Ascending aorta (tissue), 2 donors: ENCODE results near the gene BEGAIN. TPM values are rescaled to one million over a fixed set of nuclear protein-coding genes. Genes with fewer than 3 reads are reported as not detected.

ENCODE experiments used
- DNase-seq, 2 donors: peaks; one replicate each; pipeline ENCODE4 v3.0.0-alpha.2; 2019; ENCODE audit warnings: low spot score in 2 of 2
- H3K27ac ChIP-seq, 2 donors: fragments of 200-600 bp; sonication (generic); one replicate each; pipeline ENCODE4 v1.5.1; 2016 to 2017; ENCODE audit warnings: mild to moderate bottlenecking in 1 of 2
- H3K27me3 ChIP-seq: fragments of 200-600 bp; sonication (generic); one replicate; pipeline ENCODE4 v1.5.1; 2017
- H3K36me3 ChIP-seq, 2 donors: fragments of 200-600 bp; sonication (generic); one replicate each; pipeline ENCODE4 v1.5.1; 2016
- H3K4me1 ChIP-seq, 2 donors: fragments of 200-600 bp; sonication (generic); one replicate each; pipeline ENCODE4 v1.5.1; 2016 to 2017; ENCODE audit warnings: mild to moderate bottlenecking in 1 of 2
- H3K4me3 ChIP-seq, 2 donors: fragments of 200-600 bp; sonication (generic); one replicate each; pipeline ENCODE4 v1.5.1; 2016 to 2017; ENCODE audit warnings: mild to moderate bottlenecking in 1 of 2
- H3K9me3 ChIP-seq, 2 donors: fragments of 200-600 bp; sonication (generic); one replicate each; pipeline ENCODE4 v1.5.1; 2016
- CTCF ChIP-seq, 3 experiments: fragments of 200-600 bp in 2 of 3; fragments of 450-650 bp in 1 of 3; sonication (generic) in 2 of 3; IDR thresholded peaks; one replicate each; pipeline ENCODE4 v1.5.1; 2016 to 2019; ENCODE audit warnings: antibody characterized with exemption in 3 of 3, mild to moderate bottlenecking in 1 of 3, moderate library complexity in 1 of 3
- intact Hi-C: fragments of 100-400 bp; cut with DNase I; formaldehyde crosslinking; loops from one replicate; pipeline ENCODE4 v1.15.1; 2023
- total RNA-seq: library from RNA; depleted of rRNA; stranded (reverse); fragments of >200 nt; gene quantifications from one replicate; pipeline ENCODE4 v1.1.0, GENCODE V29; 2016

The BEGAIN gene
- total RNA-seq, 1 donor from 2014 or later, result 5.9 TPM

- Histone ChIP-seq H3K9me3 (no peaks in the 10 kb centered on the region), H3K27ac (no peak overlapping the region), H3K36me3 (no peaks in the 10 kb centered on the region), H3K4me1 (peaks cover 6 to 11% of the 10 kb centered on the region in 2 donors), H3K4me3 (peak overlapping the region; percentile 51 to 58), H3K27me3 (peaks cover 23% of the 10 kb centered on the region)
- intact Hi-C loops, result no loop called here
- TF ChIP-seq CTCF (IDR thresholded peaks at IDR 0.05), result no peak
- DNase-seq, result no peak
Observed at GRCh38 chr14:100568164-100568997, 18.8 kb downstream of the BEGAIN start.

DNA sequence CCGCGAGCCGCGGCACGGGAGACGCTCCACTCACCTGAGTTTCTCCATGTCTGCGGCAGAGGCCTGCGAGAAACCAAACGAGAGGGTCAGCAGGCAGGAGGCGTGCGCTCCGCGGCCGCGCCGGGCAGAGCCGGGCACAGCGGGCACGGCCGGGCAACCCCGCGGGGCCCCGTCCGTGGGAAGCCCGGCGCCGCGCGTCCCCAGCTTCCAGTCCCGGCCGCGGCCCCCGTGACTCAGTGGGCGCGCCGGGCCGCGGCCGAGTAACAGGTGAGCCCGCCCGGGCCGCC, 19.4 kb downstream of the BEGAIN start:
- intact Hi-C loops, result no loop called here
- Histone ChIP-seq H3K4me3 (peak overlapping the region; percentile 51 to 58), H3K4me1 (peaks cover 6 to 11% of the 10 kb centered on the region in 2 donors), H3K27me3 (peaks cover 23% of the 10 kb centered on the region), H3K9me3 (no peaks in the 10 kb centered on the region), H3K27ac (no peak overlapping the region), H3K36me3 (no peaks in the 10 kb centered on the region)
- no peak for TF ChIP-seq CTCF (IDR thresholded peaks at IDR 0.05)
- DNase-seq, result no peak

DNA sequence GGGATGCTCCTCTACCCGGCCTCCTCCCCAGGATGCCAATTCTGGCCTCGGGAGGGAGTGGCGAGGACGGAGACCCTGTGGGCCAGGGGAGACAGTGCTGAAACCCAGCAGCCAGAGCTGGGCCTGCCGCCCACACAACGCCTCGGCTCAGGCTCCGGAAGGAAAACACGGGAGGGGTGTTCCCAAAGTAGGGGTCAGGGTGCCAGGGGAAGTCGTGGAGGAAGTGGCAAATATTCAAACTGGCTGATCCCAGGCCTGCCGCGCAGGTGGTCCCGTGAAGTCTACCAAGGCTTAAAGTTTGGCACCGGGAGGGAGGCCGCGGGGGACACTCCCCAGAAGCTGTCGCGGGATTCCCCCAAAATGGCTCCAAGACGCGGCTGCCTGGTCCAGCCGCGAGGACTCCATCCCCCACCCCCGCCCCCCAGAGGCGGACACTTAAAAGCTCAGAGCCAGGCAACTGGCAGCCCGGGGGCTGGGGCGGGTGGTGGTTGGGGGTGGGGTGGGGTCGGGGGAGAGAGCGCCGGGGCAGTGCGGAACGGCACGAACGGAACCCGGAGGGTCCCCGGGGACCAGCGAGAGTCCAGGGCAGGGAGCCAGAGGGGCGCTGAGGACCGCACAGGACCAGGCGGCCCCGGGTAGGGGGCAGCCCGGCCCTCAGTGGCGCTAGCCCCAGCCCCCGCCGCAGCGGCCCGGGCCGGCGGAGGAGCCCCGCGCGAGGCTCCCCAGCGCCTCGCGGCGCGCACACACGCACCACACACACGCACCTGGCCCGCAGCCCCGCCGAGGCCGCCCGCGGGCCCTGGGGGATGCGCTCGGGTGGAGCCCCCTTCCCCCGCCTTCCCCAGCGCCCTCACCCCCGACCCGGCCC, 20.0 kb downstream of the BEGAIN start:
- Histone ChIP-seq H3K9me3 (no peaks in the 10 kb centered on the region), H3K4me3 (peak overlapping the region; percentile 51 to 58), H3K27me3 (peaks cover 23% of the 10 kb centered on the region), H3K27ac (no peak overlapping the region), H3K4me1 (peaks cover 6 to 11% of the 10 kb centered on the region in 2 donors), H3K36me3 (no peaks in the 10 kb centered on the region)
- no peak for DNase-seq
- intact Hi-C loops, result no loop called here
- no peak for TF ChIP-seq CTCF (IDR thresholded peaks at IDR 0.05)

DNA sequence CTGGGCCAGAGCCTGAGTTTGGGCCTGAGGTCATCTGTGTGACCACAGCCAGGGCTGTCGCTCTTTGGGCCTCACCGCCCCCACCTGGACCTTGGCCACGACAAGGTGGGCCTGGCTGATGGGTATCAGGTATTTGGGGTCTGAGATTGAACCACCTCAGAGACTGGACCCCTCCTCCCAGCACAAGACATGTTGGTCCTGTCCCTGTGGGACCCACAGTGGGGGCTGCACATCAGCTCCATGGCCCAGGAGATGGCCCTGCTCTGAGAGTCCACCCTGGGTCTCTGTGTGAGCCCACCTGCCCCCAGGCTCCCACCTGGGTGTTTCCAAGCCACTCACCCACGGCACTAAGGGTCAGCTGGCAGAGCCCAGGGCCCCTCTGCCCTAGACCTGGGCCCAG, 20.6 kb downstream of the BEGAIN start:
- peaks cover 6 to 11% of the 10 kb centered on the region in 2 donors for H3K4me1 ChIP-seq
- no peaks in the 10 kb centered on the region for H3K9me3 ChIP-seq
- peak overlapping the region; percentile 51 to 58 for H3K4me3 ChIP-seq
- H3K27ac ChIP-seq, result no peak overlapping the region
- H3K27me3 ChIP-seq, result peaks cover 23% of the 10 kb centered on the region
- no peak for DNase-seq
- no peaks in the 10 kb centered on the region for H3K36me3 ChIP-seq
- TF ChIP-seq CTCF (IDR thresholded peaks at IDR 0.05), result no peak
- intact Hi-C loops, result no loop called here

DNA sequence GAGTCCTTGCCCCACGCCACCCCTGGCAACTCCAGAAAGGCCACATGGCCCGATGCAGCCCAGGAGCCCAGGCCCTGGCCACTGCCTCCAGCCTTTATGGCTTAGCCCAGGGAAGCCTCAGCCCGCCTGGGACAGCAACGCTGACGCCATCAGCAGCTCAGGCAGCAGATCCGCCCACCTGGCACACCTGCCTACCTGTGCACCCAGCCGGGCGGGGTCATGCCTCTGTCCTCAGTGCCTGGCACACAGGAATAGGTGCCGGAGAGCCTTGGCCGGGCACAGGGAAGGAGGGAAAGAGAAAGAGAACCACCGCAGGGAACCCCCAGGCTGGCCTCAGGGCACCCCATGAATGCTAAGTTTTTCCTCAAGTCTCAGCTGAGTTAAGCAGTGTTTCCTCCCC, 21.1 kb downstream of the BEGAIN start:
- Histone ChIP-seq H3K9me3 (no peaks in the 10 kb centered on the region), H3K36me3 (no peaks in the 10 kb centered on the region), H3K4me3 (no peak overlapping the region), H3K27ac (no peak overlapping the region), H3K4me1 (peaks cover 6 to 11% of the 10 kb centered on the region in 2 donors), H3K27me3 (peaks cover 23% of the 10 kb centered on the region)
- DNase-seq, result no peak
- intact Hi-C loops, result no loop called here
- TF ChIP-seq CTCF (IDR thresholded peaks at IDR 0.05), result no peak
